ENCODE results near the gene MAB21L1. TPM values are rescaled to one million over a fixed set of nuclear protein-coding genes. Genes with fewer than 3 reads are reported as not detected.

The MAB21L1 gene
- polyA plus RNA-seq, 4 donors: 1.4 to 2.4 TPM; not detected in 2

DNA sequence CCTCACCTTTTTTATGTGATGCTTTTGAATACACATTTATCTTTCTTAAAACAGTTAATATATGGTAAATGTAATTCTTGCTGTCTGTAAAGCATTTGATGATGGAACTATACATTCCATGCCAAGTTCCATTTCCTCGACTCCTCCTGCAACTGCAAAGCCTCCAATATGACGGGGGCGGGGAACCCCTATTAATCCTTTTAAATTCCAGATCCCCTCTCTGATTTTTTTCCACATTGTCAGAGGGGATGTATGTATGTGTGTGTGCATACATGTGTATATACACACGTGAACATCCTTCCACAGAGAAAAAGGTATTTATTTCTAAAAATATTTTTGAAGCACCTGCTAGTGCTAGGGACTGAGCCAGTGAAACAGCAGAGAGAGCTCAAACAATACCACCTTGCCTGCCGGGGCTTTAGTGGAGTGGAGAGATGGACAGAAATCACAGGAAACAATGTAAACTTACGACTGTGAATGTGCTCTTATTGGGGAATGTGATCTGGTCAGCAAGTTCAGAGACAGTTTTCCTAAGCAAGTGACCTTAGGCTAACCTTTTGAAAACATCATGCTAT is 25.3 kb upstream of the MAB21L1 start:
- Histone ChIP-seq H3K4me1 (ENCODE audit: control insufficient read depth in 3 of 3, insufficient read depth in 2 of 3, low read depth in 1 of 3, low read length in 2 of 3) (no peaks in the 10 kb centered on the region), H3K27ac (ENCODE audit: low read depth in 1 of 3, low read length in 2 of 3) (no peak overlapping the region), H3K4me3 (ENCODE audit: low read depth in 1 of 3, low read length in 3 of 3) (no peak overlapping the region), H3K36me3 (ENCODE audit: control insufficient read depth in 3 of 3, insufficient read depth in 2 of 3, low read depth in 1 of 3, low read length in 3 of 3) (no peaks in the 10 kb centered on the region), H3K27me3 (ENCODE audit: control insufficient read depth in 3 of 3, insufficient read depth in 3 of 3, low read length in 3 of 3) (no peaks in the 10 kb centered on the region), H3K9me3 (ENCODE audit: control insufficient read depth in 2 of 2, insufficient read depth in 1 of 2, low read depth in 1 of 2, low read length in 1 of 2) (no peaks in the 10 kb centered on the region)
- no peak for FAIRE-seq
- 67 to 77% (median 68%) methylated on average over 6 of the region's 6 CpGs for WGBS, 3 donors
- no peak for DNase-seq

DNA sequence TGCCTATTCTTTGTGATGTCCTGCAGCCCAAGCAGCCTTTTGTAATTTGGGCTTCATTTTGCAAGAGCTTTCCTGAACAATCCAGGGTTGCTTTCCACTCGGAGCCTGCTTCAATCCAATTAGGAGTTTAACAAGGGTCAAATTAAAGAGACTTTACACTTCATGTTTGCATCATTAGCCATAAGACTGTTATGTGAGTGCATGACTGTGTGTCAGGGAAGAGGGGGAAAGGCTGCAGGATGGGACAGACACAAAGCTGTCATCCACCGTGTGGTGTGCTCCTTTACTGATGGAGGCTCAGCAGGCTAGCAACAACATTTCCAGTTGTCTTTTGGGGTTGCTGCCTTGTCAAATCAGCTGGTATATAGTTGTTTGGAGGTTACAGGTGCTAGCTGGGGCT is 23.7 kb upstream of the MAB21L1 start:
- WGBS, 3 donors: 79 to 89% (median 81%) methylated on average over 2 of the region's 2 CpGs
- Histone ChIP-seq H3K4me3 (ENCODE audit: low read depth in 1 of 3, low read length in 3 of 3) (no peak overlapping the region), H3K27me3 (ENCODE audit: control insufficient read depth in 3 of 3, insufficient read depth in 3 of 3, low read length in 3 of 3) (no peaks in the 10 kb centered on the region), H3K36me3 (ENCODE audit: control insufficient read depth in 3 of 3, insufficient read depth in 2 of 3, low read depth in 1 of 3, low read length in 3 of 3) (no peaks in the 10 kb centered on the region), H3K4me1 (ENCODE audit: control insufficient read depth in 3 of 3, insufficient read depth in 2 of 3, low read depth in 1 of 3, low read length in 2 of 3) (no peaks in the 10 kb centered on the region), H3K9me3 (ENCODE audit: control insufficient read depth in 2 of 2, insufficient read depth in 1 of 2, low read depth in 1 of 2, low read length in 1 of 2) (no peaks in the 10 kb centered on the region), H3K27ac (ENCODE audit: low read depth in 1 of 3, low read length in 2 of 3) (no peak overlapping the region)
- DNase-seq: no peak
- no peak for FAIRE-seq

DNA sequence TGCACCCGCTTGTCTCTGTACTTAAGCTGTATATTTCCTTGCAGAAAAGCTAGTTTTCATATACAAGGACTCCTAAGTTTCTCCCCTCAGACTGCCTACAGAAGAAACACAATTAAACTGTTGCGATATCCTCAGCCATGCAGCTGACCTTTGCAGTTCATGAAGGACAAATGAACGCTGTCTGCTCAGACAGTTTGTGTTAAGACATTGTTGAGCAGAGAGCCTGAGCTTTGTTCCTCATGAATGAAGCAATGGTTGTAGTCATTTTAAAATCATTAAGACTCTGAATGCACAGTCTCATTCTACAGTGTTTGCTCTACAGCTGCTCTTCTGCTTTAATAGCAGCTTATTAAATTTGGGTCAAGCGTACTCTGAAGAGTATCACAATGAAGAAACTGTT is 23.2 kb upstream of the MAB21L1 start:
- no peak overlapping the region for H3K4me3 ChIP-seq (ENCODE audit: low read depth in 1 of 3, low read length in 3 of 3)
- H3K36me3 ChIP-seq (ENCODE audit: control insufficient read depth in 3 of 3, insufficient read depth in 2 of 3, low read depth in 1 of 3, low read length in 3 of 3): no peaks in the 10 kb centered on the region
- DNase-seq: no peak
- 83 to 84% (median 83%) methylated on average over 4 of the region's 4 CpGs for WGBS, 3 donors
- no peak for FAIRE-seq
- no peaks in the 10 kb centered on the region for H3K4me1 ChIP-seq (ENCODE audit: control insufficient read depth in 3 of 3, insufficient read depth in 2 of 3, low read depth in 1 of 3, low read length in 2 of 3)
- no peaks in the 10 kb centered on the region for H3K9me3 ChIP-seq (ENCODE audit: control insufficient read depth in 2 of 2, insufficient read depth in 1 of 2, low read depth in 1 of 2, low read length in 1 of 2)
- H3K27ac ChIP-seq (ENCODE audit: low read depth in 1 of 3, low read length in 2 of 3): no peak overlapping the region
- no peaks in the 10 kb centered on the region for H3K27me3 ChIP-seq (ENCODE audit: control insufficient read depth in 3 of 3, insufficient read depth in 3 of 3, low read length in 3 of 3)

- no peak for FAIRE-seq
Measured at GRCh38 chr13:35499196-35499662, 22.7 kb upstream of the MAB21L1 start.

DNA sequence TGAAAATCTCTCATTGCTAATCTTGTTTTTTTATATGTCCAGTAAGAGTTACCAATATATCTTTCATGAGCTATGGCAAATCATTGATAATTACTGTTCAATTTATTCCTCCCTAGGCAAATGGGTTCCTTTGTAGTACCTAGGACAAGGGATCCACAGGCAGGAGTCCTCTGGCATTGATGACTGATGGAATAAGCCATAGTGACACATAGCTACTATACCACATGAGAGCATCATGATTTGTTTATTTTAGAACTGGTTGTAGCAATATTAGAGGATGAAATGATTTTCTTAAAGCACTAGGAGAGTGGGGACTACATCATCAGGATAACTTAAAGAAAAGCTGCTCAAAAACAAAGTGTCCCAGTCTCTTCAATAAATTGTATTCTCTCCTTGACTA is 21.7 kb upstream of the MAB21L1 start:
- Histone ChIP-seq H3K27me3 (ENCODE audit: control insufficient read depth in 3 of 3, insufficient read depth in 3 of 3, low read length in 3 of 3) (no peaks in the 10 kb centered on the region), H3K9me3 (ENCODE audit: control insufficient read depth in 2 of 2, insufficient read depth in 1 of 2, low read depth in 1 of 2, low read length in 1 of 2) (no peaks in the 10 kb centered on the region), H3K36me3 (ENCODE audit: control insufficient read depth in 3 of 3, insufficient read depth in 2 of 3, low read depth in 1 of 3, low read length in 3 of 3) (no peaks in the 10 kb centered on the region), H3K27ac (ENCODE audit: low read depth in 1 of 3, low read length in 2 of 3) (no peak overlapping the region), H3K4me1 (ENCODE audit: control insufficient read depth in 3 of 3, insufficient read depth in 2 of 3, low read depth in 1 of 3, low read length in 2 of 3) (no peaks in the 10 kb centered on the region), H3K4me3 (ENCODE audit: low read depth in 1 of 3, low read length in 3 of 3) (no peak overlapping the region)
- FAIRE-seq: no peak
- DNase-seq: no peak

More at GRCh38 chr13:35499196-35499662, 22.7 kb upstream of the MAB21L1 start:
- 76 to 94% (median 87%) methylated on average over 2 of the region's 2 CpGs for WGBS, 3 donors
- no peaks in the 10 kb centered on the region for H3K9me3 ChIP-seq (ENCODE audit: control insufficient read depth in 2 of 2, insufficient read depth in 1 of 2, low read depth in 1 of 2, low read length in 1 of 2)
- no peaks in the 10 kb centered on the region for H3K27me3 ChIP-seq (ENCODE audit: control insufficient read depth in 3 of 3, insufficient read depth in 3 of 3, low read length in 3 of 3)
- H3K4me1 ChIP-seq (ENCODE audit: control insufficient read depth in 3 of 3, insufficient read depth in 2 of 3, low read depth in 1 of 3, low read length in 2 of 3): no peaks in the 10 kb centered on the region
- H3K36me3 ChIP-seq (ENCODE audit: control insufficient read depth in 3 of 3, insufficient read depth in 2 of 3, low read depth in 1 of 3, low read length in 3 of 3): no peaks in the 10 kb centered on the region
- H3K27ac ChIP-seq (ENCODE audit: low read depth in 1 of 3, low read length in 2 of 3): no peak overlapping the region
- no peak overlapping the region for H3K4me3 ChIP-seq (ENCODE audit: low read depth in 1 of 3, low read length in 3 of 3)
- DNase-seq: no peak

GRCh38 chr13:35496761-35497386 is 20.4 kb upstream of the MAB21L1 start:
- no peak for FAIRE-seq
- no peaks in the 10 kb centered on the region for H3K36me3 ChIP-seq (ENCODE audit: control insufficient read depth in 3 of 3, insufficient read depth in 2 of 3, low read depth in 1 of 3, low read length in 3 of 3)
- H3K9me3 ChIP-seq (ENCODE audit: control insufficient read depth in 2 of 2, insufficient read depth in 1 of 2, low read depth in 1 of 2, low read length in 1 of 2): no peaks in the 10 kb centered on the region
- 85 to 88% (median 87%) methylated on average over 2 of the region's 2 CpGs for WGBS, 3 donors
- no peaks in the 10 kb centered on the region for H3K27me3 ChIP-seq (ENCODE audit: control insufficient read depth in 3 of 3, insufficient read depth in 3 of 3, low read length in 3 of 3)
- no peak overlapping the region for H3K27ac ChIP-seq (ENCODE audit: low read depth in 1 of 3, low read length in 2 of 3)
- no peak for DNase-seq
- no peak overlapping the region for H3K4me3 ChIP-seq (ENCODE audit: low read depth in 1 of 3, low read length in 3 of 3)
- no peaks in the 10 kb centered on the region for H3K4me1 ChIP-seq (ENCODE audit: control insufficient read depth in 3 of 3, insufficient read depth in 2 of 3, low read depth in 1 of 3, low read length in 2 of 3)

DNA sequence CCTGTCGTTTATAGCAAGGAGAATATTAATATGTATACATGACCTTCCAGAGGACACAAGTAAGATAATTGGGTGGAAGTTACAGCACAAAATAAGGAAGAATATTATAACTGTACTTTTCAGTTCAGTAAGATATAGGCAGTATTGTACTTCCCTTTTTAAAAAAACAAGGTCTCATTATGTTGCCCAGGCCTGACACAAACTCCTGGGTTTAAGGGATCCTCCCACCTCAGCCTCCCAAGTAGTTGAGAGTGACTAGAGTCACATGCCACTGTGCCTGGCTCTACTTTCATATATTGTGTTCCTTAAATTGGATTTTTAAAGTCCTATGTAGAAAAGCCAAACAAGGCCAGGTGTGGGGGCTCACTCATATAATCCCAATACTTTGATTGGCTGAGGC is 19.5 kb upstream of the MAB21L1 start:
- H3K36me3 ChIP-seq (ENCODE audit: control insufficient read depth in 3 of 3, insufficient read depth in 2 of 3, low read depth in 1 of 3, low read length in 3 of 3): no peaks in the 10 kb centered on the region
- no peak for DNase-seq
- no peaks in the 10 kb centered on the region for H3K9me3 ChIP-seq (ENCODE audit: control insufficient read depth in 2 of 2, insufficient read depth in 1 of 2, low read depth in 1 of 2, low read length in 1 of 2)
- no peak overlapping the region for H3K4me3 ChIP-seq (ENCODE audit: low read depth in 1 of 3, low read length in 3 of 3)
- WGBS, 3 donors: 64 to 77% (median 70%) methylated on average over 1 of the region's 1 CpG
- no peaks in the 10 kb centered on the region for H3K4me1 ChIP-seq (ENCODE audit: control insufficient read depth in 3 of 3, insufficient read depth in 2 of 3, low read depth in 1 of 3, low read length in 2 of 3)
- FAIRE-seq: no peak
- no peak overlapping the region for H3K27ac ChIP-seq (ENCODE audit: low read depth in 1 of 3, low read length in 2 of 3)
- no peaks in the 10 kb centered on the region for H3K27me3 ChIP-seq (ENCODE audit: control insufficient read depth in 3 of 3, insufficient read depth in 3 of 3, low read length in 3 of 3)

DNA sequence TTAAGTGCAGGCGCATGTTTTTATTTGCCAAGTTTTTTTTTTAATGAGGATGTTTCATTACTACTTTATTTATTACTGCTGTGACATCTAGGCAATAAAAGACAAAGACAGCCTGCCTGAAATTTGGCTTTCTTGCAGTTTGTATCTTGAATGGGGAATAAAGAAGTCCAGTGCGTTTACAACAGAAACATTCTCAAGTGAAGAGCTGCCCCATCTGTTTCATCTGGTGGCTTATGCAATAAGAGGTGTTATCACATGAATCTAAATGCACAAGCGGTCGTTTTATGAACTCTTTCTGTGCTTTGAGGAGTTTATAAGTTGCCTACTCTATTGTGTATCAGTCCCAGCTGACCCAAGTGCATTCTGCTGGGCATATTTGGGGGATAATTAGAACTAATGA is 12.6 kb upstream of the MAB21L1 start:
- H3K27ac ChIP-seq (ENCODE audit: low read depth in 1 of 3, low read length in 2 of 3): no peak overlapping the region
- H3K27me3 ChIP-seq (ENCODE audit: control insufficient read depth in 3 of 3, insufficient read depth in 3 of 3, low read length in 3 of 3): no peaks in the 10 kb centered on the region
- DNase-seq: no peak
- 67 to 78% (median 70%) methylated on average over 4 of the region's 4 CpGs for WGBS, 3 donors
- H3K4me3 ChIP-seq (ENCODE audit: low read depth in 1 of 3, low read length in 3 of 3): no peak overlapping the region
- no peaks in the 10 kb centered on the region for H3K9me3 ChIP-seq (ENCODE audit: control insufficient read depth in 2 of 2, insufficient read depth in 1 of 2, low read depth in 1 of 2, low read length in 1 of 2)
- H3K36me3 ChIP-seq (ENCODE audit: control insufficient read depth in 3 of 3, insufficient read depth in 2 of 3, low read depth in 1 of 3, low read length in 3 of 3): no peaks in the 10 kb centered on the region
- no peak for FAIRE-seq
- no peaks in the 10 kb centered on the region for H3K4me1 ChIP-seq (ENCODE audit: control insufficient read depth in 3 of 3, insufficient read depth in 2 of 3, low read depth in 1 of 3, low read length in 2 of 3)

GRCh38 chr13:35485424-35485823 is 8.9 kb upstream of the MAB21L1 start:
- FAIRE-seq (no peak), DNase-seq (no peak)
- Histone ChIP-seq H3K27ac (ENCODE audit: low read depth in 1 of 3, low read length in 2 of 3) (no peak overlapping the region), H3K27me3 (ENCODE audit: control insufficient read depth in 3 of 3, insufficient read depth in 3 of 3, low read length in 3 of 3) (no peaks in the 10 kb centered on the region), H3K9me3 (ENCODE audit: control insufficient read depth in 2 of 2, insufficient read depth in 1 of 2, low read depth in 1 of 2, low read length in 1 of 2) (no peaks in the 10 kb centered on the region), H3K36me3 (ENCODE audit: control insufficient read depth in 3 of 3, insufficient read depth in 2 of 3, low read depth in 1 of 3, low read length in 3 of 3) (no peaks in the 10 kb centered on the region), H3K4me1 (ENCODE audit: control insufficient read depth in 3 of 3, insufficient read depth in 2 of 3, low read depth in 1 of 3, low read length in 2 of 3) (no peaks in the 10 kb centered on the region), H3K4me3 (ENCODE audit: low read depth in 1 of 3, low read length in 3 of 3) (no peak overlapping the region)
- 92 to 94% (median 93%) methylated on average over 3 of the region's 3 CpGs for WGBS, 3 donors
